Measurements from ENCODE around the gene CDH13.

DNA sequence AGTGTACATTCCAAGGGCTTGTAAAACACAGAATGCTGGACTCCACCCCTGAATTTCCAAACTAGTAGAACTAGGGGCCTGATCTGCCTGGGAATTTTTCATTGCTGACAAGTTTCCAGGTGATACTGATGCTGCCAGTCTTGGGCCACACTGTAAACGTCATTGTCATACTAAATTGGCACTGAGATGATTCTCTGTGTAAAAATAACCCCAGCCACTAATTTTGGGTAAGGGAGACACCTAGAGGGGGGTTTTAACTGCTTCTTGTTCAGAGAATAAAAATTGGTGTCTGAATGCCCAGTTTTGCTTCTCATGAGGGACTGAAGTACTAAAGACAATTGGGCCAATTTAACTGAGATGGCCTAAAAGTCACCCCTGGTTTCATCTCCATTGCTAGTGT, 5.0 kb upstream of the CDH13 start:
- TF ChIP-seq, protein P1, sequence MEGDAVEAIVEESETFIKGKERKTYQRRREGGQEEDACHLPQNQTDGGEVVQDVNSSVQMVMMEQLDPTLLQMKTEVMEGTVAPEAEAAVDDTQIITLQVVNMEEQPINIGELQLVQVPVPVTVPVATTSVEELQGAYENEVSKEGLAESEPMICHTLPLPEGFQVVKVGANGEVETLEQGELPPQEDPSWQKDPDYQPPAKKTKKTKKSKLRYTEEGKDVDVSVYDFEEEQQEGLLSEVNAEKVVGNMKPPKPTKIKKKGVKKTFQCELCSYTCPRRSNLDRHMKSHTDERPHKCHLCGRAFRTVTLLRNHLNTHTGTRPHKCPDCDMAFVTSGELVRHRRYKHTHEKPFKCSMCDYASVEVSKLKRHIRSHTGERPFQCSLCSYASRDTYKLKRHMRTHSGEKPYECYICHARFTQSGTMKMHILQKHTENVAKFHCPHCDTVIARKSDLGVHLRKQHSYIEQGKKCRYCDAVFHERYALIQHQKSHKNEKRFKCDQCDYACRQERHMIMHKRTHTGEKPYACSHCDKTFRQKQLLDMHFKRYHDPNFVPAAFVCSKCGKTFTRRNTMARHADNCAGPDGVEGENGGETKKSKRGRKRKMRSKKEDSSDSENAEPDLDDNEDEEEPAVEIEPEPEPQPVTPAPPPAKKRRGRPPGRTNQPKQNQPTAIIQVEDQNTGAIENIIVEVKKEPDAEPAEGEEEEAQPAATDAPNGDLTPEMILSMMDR (IDR thresholded peaks at IDR 0.05; ENCODE audit: low read depth, low read length) = no peak; the same call in 1 of the 2 replicates
- TF ChIP-seq EZH2phosphoT487 (IDR thresholded peaks at IDR 0.05; ENCODE audit: low read depth) = no peak

Data from OCI-LY3 (cell line).